Measurements from ENCODE around the gene DPEP1.

GRCh38 chr16:89612415-89613166, 851 bp upstream of the DPEP1 start:
- no peak for TF ChIP-seq EZH2 (IDR thresholded peaks at IDR 0.05)
- TF ChIP-seq ZNF274 (IDR thresholded peaks at IDR 0.05; ENCODE audit: low read depth, low read length), result no peak
